Measurements from ENCODE around the gene ITGB4.

DNA sequence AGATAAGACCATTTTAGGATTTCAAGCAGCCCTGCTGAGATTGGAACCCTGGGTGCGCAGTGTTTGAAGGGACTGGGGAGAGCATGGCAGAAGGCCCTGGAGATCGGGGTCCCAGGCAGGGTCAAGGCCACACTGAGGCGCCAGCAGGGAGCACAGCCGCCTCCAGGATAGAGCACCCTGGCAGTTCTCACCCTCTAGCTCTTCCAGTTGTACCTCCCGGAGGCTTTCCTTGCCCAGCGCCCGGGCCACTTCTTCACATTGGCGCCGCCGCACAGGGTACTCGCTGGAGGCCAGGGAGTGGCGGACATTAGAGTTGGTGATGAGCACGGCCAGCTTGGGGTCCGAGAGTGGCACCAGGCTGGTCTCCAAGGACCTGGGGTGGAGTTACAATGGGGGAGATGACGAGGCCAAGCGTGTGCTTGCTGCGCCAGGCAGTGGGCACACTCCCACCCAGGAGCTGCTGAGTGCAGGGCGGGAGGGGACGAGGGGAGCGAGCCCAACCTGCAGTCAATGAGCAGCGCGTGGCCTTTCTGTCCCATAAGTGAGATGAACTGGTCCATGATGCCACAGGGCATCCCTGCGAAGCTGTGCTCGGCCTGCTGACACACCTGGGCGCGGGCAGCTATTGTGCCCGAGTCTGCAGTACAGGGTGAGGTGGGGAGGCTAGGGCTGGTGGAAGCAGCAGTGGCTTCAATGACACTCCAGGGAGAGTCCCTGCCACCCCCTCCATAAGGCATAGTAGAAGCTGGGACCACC lies 41.4 kb downstream of the ITGB4 start:
- no peak for TF ChIP-seq CTCF (IDR thresholded peaks at IDR 0.05)
- no peak for TF ChIP-seq POLR2A (IDR thresholded peaks at IDR 0.05)
- no peak for TF ChIP-seq EP300 (IDR thresholded peaks at IDR 0.05)

Data from ovary (tissue), 3 donors.